Activated CD4-positive, alpha-beta T cell treated with anti-CD3 and anti-CD28 coated beads for 48 hours (primary cell): Measurements from ENCODE around the gene GPATCH2.

ENCODE experiments used
- DNase-seq: peaks from one replicate; pipeline ENCODE4 v3.0.0-alpha.2; 2020

Gene GPATCH2

GRCh38 chr1:217574265-217574949 is 56.5 kb downstream of the GPATCH2 start:
- no peak for DNase-seq

GRCh38 chr1:217569021-217569420 is 61.9 kb downstream of the GPATCH2 start:
- DNase-seq: no peak

GRCh38 chr1:217568200-217568599 is 62.7 kb downstream of the GPATCH2 start:
- DNase-seq: no peak

GRCh38 chr1:217564833-217565232 is 66.1 kb downstream of the GPATCH2 start:
- no peak for DNase-seq

GRCh38 chr1:217564207-217564606 is 66.7 kb downstream of the GPATCH2 start:
- no peak for DNase-seq

GRCh38 chr1:217563179-217563578 is 67.7 kb downstream of the GPATCH2 start:
- no peak for DNase-seq

GRCh38 chr1:217562229-217562878 is 68.5 kb downstream of the GPATCH2 start:
- DNase-seq: no peak

- no peak for DNase-seq
Observed at GRCh38 chr1:217561446-217561845, 69.4 kb downstream of the GPATCH2 start.

- no peak for DNase-seq
Observed at GRCh38 chr1:217554849-217555248, 76.0 kb downstream of the GPATCH2 start.

GRCh38 chr1:217553949-217554509 is 76.9 kb downstream of the GPATCH2 start:
- DNase-seq: no peak

- no peak for DNase-seq
Observed at GRCh38 chr1:217552339-217552951, 78.4 kb downstream of the GPATCH2 start.

- no peak for DNase-seq
Observed at GRCh38 chr1:217542837-217543236, 88.1 kb downstream of the GPATCH2 start.

- DNase-seq: no peak
Observed at GRCh38 chr1:217542136-217542777, 88.6 kb downstream of the GPATCH2 start.

- no peak for DNase-seq
Observed at GRCh38 chr1:217540321-217540720, 90.6 kb downstream of the GPATCH2 start.

- DNase-seq: no peak
Observed at GRCh38 chr1:217539510-217539909, 91.4 kb downstream of the GPATCH2 start.

GRCh38 chr1:217535601-217536377 is 95.1 kb downstream of the GPATCH2 start:
- no peak for DNase-seq

GRCh38 chr1:217534566-217534965 is 96.3 kb downstream of the GPATCH2 start:
- DNase-seq: no peak

GRCh38 chr1:217528271-217528670 is 102.6 kb downstream of the GPATCH2 start:
- no peak for DNase-seq

- DNase-seq: no peak
Observed at GRCh38 chr1:217527151-217527550, 103.7 kb downstream of the GPATCH2 start.

- DNase-seq: no peak
Observed at GRCh38 chr1:217526636-217527035, 104.3 kb downstream of the GPATCH2 start.

- DNase-seq: no peak
Observed at GRCh38 chr1:217525773-217526490, 105.0 kb downstream of the GPATCH2 start.
